ENCODE data around the gene CERCAM.

- TF ChIP-seq CTCF (optimal IDR thresholded peaks at IDR 0.05 in 1 of 3, IDR thresholded peaks at IDR 0.05 in 1 of 3, conservative IDR thresholded peaks at IDR 0.05 in 1 of 3; ENCODE audit: extremely low read depth in 1 of 3, insufficient read depth in 2 of 3, low read length in 3 of 3) (no peak), EZH2 (IDR thresholded peaks at IDR 0.05; ENCODE audit: low read length) (no peak)
Observed at GRCh38 chr9:128383791-128384190, 36.9 kb upstream of the CERCAM start.

Data from keratinocyte (primary cell).